Duodenal mucosa (tissue), 2 donors: ENCODE measurements around the gene SUSD3.

Experiments
- H3K27ac ChIP-seq: one replicate; pipeline ENCODE4 v1.7.0; 2013; ENCODE audit warnings: low read depth, low read length
- H3K27me3 ChIP-seq, 2 donors: one replicate each; pipeline ENCODE4 v1.7.0; 2013; ENCODE audit warnings: low read length in 2 of 2, control low read depth in 1 of 2; ENCODE audit not compliant: insufficient read depth in 2 of 2, control insufficient read depth in 1 of 2
- H3K36me3 ChIP-seq, 2 donors: one replicate each; pipeline ENCODE4 v1.7.0; 2013; ENCODE audit warnings: low read length in 2 of 2, control low read depth in 1 of 2; ENCODE audit not compliant: insufficient read depth in 2 of 2, control insufficient read depth in 1 of 2
- H3K4me1 ChIP-seq, 2 donors: one replicate each; pipeline ENCODE4 v1.7.0; 2013; ENCODE audit warnings: low read length in 2 of 2, control low read depth in 1 of 2; ENCODE audit not compliant: insufficient read depth in 2 of 2, control insufficient read depth in 1 of 2
- H3K4me3 ChIP-seq, 2 donors: one replicate each; pipeline ENCODE4 v1.7.0; 2013; ENCODE audit warnings: low read length in 2 of 2, low read depth in 1 of 2
- H3K9ac ChIP-seq, 2 donors: one replicate each; pipeline ENCODE4 v1.7.0; 2013; ENCODE audit warnings: low read length in 2 of 2, low read depth in 1 of 2
- H3K9me3 ChIP-seq, 2 donors: one replicate each; pipeline ENCODE4 v1.7.0; 2013; ENCODE audit warnings: low read length in 2 of 2, control low read depth in 1 of 2; ENCODE audit not compliant: control insufficient read depth in 1 of 2

SUSD3 gene

DNA sequence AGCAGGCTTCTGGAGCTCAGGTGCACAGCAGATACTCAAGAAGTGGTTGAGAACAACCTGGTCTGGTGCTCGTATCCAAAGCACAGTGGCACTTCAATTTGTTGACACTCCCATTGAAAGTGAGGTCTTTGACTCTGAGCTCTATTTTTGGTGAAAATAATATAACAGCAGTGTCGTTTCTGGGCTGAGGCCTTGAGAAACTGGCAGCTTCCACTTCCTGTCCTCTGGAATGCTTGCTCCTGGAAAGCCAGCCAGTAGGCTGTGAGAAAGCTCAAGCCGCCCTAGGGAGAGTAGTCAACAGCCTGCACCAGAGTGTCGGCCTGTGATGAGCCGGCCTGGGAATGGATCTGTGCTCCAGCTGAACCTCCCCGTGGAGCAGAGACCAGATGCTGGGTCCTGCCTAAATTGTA is 6.8 kb upstream of the SUSD3 start:
- Histone ChIP-seq H3K9me3 (no peaks in the 10 kb centered on the region), H3K27me3 (no peaks in the 10 kb centered on the region), H3K9ac (no peak overlapping the region), H3K4me3 (no peak overlapping the region), H3K4me1 (peaks cover 0 to 5% of the 10 kb centered on the region in 2 donors), H3K27ac (no peak overlapping the region), H3K36me3 (no peaks in the 10 kb centered on the region)

- H3K9me3 ChIP-seq: no peaks in the 10 kb centered on the region
- H3K9ac ChIP-seq: no peak overlapping the region
- no peaks in the 10 kb centered on the region for H3K27me3 ChIP-seq
- H3K36me3 ChIP-seq: no peaks in the 10 kb centered on the region
- no peak overlapping the region for H3K4me3 ChIP-seq
- H3K4me1 ChIP-seq: peaks cover 0 to 5% of the 10 kb centered on the region in 2 donors
- H3K27ac ChIP-seq: no peak overlapping the region
Observed at GRCh38 chr9:93052791-93053540, 5.5 kb upstream of the SUSD3 start.

DNA sequence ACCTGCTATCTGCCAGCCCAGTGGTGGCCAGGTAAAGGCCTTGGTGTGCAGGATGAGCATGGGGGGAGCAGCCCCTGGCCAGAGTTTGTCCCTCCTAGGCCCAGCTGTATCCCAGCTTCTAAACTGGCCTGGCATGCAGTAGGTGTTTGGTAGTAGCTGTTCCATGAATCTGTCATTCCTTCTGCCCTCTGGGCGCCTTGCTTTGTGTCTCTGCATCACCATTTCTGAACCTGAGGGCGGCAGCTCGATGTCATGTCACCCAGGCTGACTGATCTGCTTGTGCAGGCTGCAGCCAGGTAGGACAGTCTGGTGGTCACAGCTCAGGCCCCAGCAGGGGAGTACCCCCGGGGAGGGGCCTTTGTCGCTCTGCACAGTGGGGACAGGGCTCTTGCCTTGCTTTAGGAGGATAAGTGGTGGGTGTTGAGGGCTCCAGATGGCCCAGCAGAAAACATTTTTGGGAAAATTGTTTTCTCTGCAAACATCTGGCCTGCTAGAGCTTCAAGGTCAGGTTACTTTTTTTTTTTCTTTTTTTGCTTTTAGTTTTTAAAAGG is 4.6 kb upstream of the SUSD3 start:
- Histone ChIP-seq H3K9ac (no peak overlapping the region), H3K4me1 (peaks cover 0 to 4% of the 10 kb centered on the region in 2 donors), H3K9me3 (no peaks in the 10 kb centered on the region), H3K27ac (no peak overlapping the region), H3K36me3 (no peaks in the 10 kb centered on the region), H3K27me3 (no peaks in the 10 kb centered on the region), H3K4me3 (no peak overlapping the region)

- no peaks in the 10 kb centered on the region for H3K27me3 ChIP-seq
- peaks cover 8 to 12% of the 10 kb centered on the region in 2 donors for H3K4me1 ChIP-seq
- no peak overlapping the region for H3K27ac ChIP-seq
- no peak overlapping the region for H3K4me3 ChIP-seq
- no peak overlapping the region for H3K9ac ChIP-seq
- H3K36me3 ChIP-seq: no peaks in the 10 kb centered on the region
- no peaks in the 10 kb centered on the region for H3K9me3 ChIP-seq
Observed at GRCh38 chr9:93054758-93055704, 3.5 kb upstream of the SUSD3 start.

- Histone ChIP-seq H3K9me3 (no peaks in the 10 kb centered on the region), H3K36me3 (no peaks in the 10 kb centered on the region), H3K4me3 (no peak overlapping the region), H3K27me3 (no peaks in the 10 kb centered on the region), H3K9ac (no peak overlapping the region), H3K27ac (no peak overlapping the region), H3K4me1 (peaks cover 27 to 30% of the 10 kb centered on the region in 2 donors)
Observed at GRCh38 chr9:93057042-93057702, 1.3 kb upstream of the SUSD3 start.

GRCh38 chr9:93057703-93058354 is 672 bp upstream of the SUSD3 start:
- Histone ChIP-seq H3K36me3 (no peaks in the 10 kb centered on the region), H3K27ac (no peak overlapping the region), H3K27me3 (no peaks in the 10 kb centered on the region), H3K9me3 (no peaks in the 10 kb centered on the region), H3K4me3 (peak overlapping the region in 1 of 2 donors; percentile 65), H3K9ac (no peak overlapping the region), H3K4me1 (peaks cover 34 to 36% of the 10 kb centered on the region in 2 donors)

DNA sequence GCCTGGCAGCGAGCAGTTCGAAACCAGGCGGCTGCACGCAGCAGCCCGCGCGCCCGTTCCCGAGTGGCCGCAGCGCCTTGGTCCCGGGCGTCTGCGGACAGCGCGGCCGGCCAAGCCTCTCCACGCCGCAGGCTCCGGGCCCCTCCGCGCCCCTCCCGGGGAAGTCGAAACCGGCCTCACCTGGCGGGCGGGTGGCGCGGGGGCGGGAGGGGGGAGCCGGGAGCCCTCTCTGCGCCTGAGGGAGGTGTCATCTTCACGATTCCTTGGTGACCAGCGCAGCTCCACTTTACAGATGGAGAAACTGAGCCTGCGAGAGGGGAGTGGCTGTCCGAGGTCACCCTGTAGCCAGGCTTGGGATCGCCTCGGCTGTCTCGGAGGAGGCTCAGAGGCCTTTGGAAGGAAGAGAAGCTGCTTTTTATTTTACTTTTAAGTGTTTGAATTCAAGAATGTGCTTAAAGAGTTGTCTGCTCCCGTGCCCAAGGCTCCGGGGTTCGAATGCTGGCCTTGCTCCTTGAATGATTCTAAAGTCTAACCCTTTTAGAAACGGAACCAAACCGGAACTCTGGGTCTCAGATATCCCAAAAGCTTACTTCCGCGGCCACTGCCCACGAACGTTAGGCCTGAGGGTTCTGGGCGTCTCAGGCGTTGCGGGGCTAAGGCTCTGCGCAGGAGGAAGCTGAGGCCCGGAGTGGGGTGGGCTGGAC is 662 bp downstream of the SUSD3 start:
- Histone ChIP-seq H3K27me3 (no peaks in the 10 kb centered on the region), H3K9ac (peak overlapping the region; percentile 55 to 60), H3K4me1 (peaks cover 43 to 48% of the 10 kb centered on the region in 2 donors), H3K9me3 (no peaks in the 10 kb centered on the region), H3K4me3 (peak overlapping the region; percentile 61 to 65), H3K36me3 (no peaks in the 10 kb centered on the region), H3K27ac (peak overlapping the region; percentile 28)

GRCh38 chr9:93059715-93060578 is 1.4 kb downstream of the SUSD3 start:
- H3K9ac ChIP-seq: peak overlapping the region; percentile 15 to 55
- no peaks in the 10 kb centered on the region for H3K36me3 ChIP-seq
- no peaks in the 10 kb centered on the region for H3K27me3 ChIP-seq
- H3K27ac ChIP-seq: no peak overlapping the region
- peak overlapping the region; percentile 61 to 65 for H3K4me3 ChIP-seq
- H3K9me3 ChIP-seq: no peaks in the 10 kb centered on the region
- peaks cover 46 to 52% of the 10 kb centered on the region in 2 donors for H3K4me1 ChIP-seq
